ENCODE results near the gene DQX1.

DNA sequence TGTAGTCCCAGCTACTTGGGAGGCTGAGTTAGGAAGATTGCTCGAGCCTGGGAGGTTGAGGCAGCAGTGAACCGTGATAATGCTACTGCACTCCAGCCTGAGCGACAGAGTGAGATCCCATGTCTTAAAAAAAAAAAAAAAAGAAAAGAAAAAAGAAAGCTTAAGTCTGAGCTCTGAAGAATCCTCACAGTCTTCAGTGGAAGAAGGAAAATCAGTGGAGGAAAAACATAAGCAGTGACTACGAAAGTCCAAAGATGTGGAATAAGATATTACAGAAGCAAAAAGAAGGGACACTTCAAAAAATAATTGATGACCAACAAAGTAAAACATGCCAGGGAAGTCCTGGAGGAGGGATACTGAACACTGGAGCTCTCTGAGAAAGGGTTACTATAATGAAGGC lies 15.8 kb downstream of the DQX1 start:
- TF ChIP-seq, protein P1, sequence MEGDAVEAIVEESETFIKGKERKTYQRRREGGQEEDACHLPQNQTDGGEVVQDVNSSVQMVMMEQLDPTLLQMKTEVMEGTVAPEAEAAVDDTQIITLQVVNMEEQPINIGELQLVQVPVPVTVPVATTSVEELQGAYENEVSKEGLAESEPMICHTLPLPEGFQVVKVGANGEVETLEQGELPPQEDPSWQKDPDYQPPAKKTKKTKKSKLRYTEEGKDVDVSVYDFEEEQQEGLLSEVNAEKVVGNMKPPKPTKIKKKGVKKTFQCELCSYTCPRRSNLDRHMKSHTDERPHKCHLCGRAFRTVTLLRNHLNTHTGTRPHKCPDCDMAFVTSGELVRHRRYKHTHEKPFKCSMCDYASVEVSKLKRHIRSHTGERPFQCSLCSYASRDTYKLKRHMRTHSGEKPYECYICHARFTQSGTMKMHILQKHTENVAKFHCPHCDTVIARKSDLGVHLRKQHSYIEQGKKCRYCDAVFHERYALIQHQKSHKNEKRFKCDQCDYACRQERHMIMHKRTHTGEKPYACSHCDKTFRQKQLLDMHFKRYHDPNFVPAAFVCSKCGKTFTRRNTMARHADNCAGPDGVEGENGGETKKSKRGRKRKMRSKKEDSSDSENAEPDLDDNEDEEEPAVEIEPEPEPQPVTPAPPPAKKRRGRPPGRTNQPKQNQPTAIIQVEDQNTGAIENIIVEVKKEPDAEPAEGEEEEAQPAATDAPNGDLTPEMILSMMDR (IDR thresholded peaks at IDR 0.05), result no peak
- TF ChIP-seq POLR2A (IDR thresholded peaks at IDR 0.05), result no peak
